Measurements from ENCODE around the gene USP4.

The USP4 gene

DNA sequence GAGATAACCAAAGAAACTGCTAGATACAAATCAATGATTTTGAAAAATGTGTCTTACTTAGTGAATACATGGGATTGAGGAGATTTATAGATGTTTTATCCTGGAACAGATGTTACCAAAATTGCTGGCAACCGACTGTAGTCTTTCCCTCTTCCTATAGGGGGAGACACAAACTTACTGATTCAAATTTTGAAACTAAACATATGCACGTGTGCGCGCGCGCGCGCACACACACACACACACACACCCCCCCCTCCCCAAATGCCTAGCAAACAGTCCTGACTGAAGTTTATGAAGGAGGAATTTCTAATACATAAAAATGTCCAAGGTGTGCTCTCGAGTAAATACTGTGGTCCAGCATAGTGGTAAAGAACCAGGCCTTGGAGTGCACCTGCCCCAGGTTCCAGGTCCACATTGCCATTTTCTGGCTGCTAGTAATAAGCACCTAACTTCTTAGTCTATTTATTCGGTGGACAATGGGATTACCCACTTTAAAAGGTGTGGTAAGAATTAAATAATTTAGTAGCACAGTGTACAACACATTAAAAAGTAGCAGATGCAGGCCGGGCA lies 44.3 kb downstream of the USP4 start:
- peak; percentile 5 for DNase-seq (ENCODE audit: low read depth)

DNA sequence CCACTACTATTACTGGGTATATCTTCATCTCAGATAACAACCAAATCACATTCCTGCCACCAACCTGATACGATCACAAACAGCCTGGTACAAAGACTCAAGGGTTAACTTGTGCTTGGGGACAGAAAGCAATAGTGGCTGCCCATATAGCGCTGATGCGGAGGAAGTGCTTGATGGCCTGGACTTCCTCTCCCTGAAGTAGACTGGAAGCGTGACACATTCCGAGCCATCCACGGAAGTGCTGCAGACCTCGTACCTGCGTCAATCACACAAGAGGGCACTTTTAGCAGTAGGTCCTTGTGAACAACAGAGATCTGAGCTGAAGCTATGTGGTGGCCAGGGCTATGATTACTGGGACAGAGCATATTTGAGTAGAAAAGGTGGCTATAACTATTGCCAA lies 45.5 kb downstream of the USP4 start:
- DNase-seq (ENCODE audit: low read depth) = no peak

DNA sequence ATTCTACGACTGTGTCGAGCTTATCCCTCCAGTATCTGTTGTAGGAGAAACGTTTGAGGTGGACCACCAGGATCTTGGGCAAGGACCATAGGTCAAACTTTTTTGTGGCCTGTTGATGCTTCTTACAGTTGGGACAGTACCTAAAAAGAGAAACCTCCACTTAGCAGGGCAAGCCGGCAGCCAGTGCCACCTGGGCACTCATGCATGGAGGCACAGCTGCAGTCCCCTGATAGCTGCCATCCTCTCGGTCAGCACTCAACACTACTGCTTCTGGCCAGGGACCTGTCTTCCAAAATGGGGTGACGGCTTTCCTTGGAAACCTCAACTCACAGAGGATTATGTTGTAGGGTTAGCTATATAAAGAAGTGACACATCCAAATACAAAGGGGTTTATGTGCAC lies 55.9 kb downstream of the USP4 start:
- DNase-seq (ENCODE audit: low read depth) = no peak

DNA sequence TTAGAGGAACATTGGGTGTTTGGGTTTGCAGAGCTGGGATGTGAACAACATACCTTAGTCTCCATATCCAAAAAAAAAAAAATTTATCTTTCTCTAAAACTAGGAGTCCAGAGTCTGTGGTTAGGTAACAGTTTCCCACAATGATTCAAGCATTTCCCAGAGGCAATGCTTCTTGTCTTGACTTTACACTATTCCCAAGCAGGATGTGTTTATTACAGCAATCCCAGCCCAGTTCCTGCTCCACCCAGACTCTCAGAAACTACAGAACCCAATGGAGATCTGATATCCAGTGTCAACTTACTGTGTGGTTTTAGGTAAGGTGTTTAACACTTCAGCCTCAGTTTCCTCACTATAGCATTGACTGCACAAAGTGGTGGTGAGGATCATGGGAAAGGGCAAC lies 60.5 kb downstream of the USP4 start:
- DNase-seq (ENCODE audit: low read depth) = no peak

DNA sequence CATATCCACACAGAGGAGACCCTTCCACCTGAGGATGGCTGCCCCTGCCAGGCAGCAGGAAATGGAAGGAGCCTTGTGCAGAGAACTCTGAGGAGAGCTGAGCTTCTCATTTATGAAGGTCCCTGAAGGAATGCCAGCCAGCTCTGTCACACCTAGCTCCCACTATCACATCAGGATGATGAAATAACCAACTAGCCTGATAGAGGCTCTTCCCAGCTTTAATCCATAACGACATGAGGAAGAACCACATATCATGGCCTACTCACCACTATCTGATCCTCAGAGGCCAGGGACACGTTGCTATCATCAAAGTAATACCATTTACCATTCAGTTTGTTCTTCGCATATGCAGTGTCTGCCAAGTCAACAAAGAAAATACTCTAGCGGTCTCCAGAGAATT lies 61.3 kb downstream of the USP4 start:
- DNase-seq (ENCODE audit: low read depth) = no peak

DNA sequence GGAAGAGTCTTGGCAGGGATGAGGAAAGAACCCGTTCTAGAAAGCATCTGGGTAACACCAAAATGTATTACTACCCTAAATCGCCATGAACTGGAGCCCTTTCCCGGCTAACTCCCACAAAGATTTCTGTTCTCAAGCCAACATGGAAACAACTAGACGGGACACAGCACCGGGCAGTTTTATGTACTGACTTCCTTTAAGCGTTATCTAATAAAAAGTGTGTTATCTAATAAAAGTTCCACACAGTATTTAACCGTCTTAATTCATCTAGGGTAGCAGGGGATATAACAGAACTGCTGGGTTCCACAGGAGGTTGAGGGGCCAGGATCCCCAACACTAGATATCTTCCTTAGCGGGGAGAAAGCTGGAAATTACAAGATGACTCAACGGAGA lies 62.5 kb downstream of the USP4 start:
- no peak for DNase-seq (ENCODE audit: low read depth)

DNA sequence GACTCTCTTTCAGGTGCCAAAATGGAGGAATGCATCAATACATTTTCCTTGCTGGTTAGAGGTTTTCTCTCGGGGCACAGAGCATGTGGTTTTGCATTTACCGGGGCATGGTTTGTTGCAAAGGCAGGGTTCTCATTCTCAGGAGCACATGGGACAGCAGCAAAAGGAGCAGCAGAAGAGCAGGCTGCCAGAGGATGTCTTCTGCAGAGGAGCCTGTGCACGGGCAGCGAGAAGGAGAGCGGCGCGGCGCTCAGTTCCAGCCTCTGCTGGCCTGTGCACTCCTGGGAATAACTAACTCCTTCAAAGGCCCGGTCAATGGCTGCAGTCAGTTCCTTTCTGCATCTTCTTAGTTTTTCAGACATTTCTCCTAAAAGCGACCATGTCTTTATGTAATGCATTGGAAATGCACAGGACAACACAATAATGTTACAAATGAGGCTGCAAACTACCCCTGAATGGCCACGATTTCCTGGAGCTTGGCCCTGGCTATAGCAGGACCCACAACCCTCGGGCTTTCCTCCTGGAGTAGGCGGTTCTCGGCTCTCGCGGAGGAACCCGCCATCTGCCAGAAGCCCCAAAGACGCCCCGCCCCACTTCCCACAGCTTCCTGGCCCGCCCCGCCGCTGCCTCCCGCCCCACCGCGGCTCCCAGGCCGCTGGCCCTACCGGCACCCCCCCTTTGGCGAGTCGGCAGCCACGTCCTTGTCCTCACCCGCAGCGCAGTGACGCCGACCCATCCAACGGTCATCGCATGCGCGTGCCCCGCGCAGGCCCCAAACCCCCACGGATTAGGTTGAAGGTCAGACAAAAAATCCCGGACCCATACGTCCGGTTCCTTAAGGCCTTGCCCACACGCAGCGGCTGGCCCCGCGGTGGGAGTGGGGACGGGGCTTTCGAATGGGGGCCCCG lies 63.1 kb downstream of the USP4 start, which contains the start of gene C3orf62:
TSS of gene C3orf62 (minus strand) at position 758 of the 908 bp plus-strand sequence. CDS start at position 398, 360 bp downstream.
- DNase-seq (ENCODE audit: low read depth) = peak; percentile 51

DNA sequence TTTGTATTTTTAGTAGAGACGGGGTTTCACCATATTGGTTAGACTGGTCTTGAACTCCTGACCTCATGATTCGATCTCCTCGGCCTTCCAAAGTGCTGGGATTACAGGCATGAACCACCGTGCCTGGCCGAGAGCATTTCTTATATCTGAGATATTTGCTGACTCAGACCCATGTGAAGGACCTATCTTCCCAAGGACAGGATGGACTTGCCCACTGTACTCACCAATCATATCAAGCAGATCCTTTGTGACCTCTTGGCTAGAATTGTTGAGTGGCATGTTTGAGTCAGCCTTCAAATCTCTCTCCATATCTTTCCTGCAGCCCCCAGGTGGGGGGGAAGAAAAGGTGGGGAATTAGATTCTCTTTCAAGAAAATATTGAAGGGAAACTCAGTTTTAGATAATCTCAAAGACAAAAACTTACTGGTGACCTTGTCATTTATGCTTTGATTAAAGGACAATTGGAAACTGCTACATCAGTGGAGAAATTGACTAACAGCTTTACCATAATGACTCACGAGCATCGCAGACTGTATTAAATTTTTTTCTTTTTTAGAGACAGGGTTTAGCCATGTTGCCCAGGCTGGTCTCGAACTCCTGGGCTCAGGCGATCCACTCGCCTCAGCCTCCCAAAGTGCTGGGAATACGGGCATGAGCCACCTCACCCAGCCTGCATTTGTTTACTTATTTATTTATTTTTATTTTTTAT lies 65.9 kb downstream of the USP4 start:
- DNase-seq (ENCODE audit: low read depth) = no peak

DNA sequence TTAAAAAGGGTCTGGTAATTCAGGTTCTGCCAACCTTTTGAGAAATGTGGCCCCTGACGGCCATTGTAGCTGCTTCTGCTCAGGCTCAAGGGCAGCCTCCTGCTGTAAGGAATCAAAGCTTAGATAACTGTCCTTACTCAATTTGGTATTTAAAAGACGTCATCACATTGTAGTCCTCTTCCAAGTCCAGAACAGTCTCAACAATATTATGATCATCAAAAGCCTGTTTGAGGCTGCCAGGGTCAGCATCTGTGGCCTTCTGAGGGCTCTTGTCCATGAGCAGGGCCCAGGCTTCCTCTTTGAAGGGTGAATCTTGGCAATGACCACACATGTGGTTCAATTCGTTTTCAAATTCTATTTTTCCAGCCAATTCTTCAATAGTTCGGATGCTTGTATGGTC lies 68.8 kb downstream of the USP4 start:
- DNase-seq (ENCODE audit: low read depth) = no peak

DNA sequence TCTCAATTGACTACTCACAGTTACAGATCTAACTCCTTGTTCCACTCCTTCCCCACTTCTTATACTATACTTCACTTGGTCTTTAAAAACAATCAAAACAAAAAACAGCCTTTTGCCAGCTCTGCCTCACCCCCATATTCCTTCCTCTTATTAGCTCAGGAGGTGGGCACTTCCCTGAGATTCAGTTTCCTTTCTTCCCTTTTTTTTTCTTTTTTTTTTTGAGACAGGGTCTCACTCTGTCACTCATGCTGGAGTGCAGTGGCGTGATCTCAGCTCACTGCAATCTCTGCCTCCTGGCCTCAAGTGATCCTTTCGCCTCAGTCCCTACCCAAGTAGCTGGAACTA lies 69.7 kb downstream of the USP4 start:
- no peak for DNase-seq (ENCODE audit: low read depth)

DNA sequence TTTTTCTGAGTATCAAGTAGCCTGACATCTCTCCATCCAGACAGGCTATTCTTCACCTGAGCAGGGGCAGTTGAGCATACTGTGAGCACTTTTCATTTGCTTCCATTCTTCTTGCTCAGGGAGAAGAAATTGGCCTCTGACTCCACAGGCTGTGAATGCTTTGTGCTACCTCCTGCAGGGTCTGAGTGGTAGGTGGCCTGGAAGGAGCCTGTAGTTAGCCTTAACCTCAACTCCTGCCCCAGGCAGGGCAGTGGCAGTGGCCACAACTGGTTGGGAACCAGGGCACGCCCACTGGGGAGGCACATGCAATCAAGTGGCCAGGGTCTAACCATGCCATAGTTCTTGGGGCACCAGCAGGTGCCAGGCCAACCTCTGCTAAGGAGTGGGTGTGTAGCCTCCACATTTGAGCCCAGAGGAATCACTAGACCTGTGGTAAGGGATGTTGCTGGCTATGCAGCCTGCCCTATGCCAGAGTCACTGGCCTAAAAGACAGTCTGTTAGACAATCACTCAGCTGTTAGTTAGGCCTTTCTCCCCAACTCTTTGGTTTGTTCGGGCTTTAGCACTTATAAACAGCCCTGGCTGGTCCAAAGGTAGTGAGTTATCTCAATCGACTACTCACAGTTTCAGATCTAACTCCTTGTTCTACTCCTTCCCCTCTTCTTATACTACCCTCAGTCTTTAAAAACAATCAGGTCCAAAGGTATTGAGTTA lies 70.3 kb downstream of the USP4 start:
- no peak for DNase-seq (ENCODE audit: low read depth)

DNA sequence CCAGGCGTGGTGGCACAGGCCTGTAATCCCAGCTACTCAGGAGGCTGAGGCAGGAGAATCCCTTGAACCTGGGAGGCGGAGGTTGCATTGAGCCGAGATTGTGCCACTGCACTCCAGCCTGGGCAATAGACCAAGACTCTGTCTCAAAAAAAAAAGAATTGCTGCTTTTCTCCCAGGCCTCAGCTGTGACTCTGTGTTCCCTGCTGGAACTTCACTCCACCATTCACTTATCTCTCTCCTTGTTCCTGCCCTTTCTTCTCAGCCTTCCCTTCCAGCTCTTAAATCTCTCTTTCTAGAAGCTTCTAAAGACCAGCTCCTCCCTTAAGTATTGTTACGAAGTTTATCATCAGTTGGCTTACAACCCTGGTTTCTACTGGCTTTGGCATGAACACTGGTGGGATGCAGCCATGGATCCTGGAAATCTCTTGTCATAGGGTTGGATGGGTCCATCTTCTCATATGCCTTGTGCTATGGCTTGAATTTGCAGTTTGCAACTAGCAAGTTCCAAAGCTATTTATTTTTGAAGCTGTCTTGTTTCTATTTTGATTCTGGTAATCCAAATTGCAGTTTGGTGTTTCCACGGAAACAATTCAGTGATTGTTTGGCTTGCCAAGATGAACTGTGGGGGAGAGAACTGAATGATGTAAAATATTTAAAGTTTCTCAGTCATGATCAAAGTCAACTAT lies 73.3 kb downstream of the USP4 start:
- DNase-seq (ENCODE audit: low read depth) = no peak

DNA sequence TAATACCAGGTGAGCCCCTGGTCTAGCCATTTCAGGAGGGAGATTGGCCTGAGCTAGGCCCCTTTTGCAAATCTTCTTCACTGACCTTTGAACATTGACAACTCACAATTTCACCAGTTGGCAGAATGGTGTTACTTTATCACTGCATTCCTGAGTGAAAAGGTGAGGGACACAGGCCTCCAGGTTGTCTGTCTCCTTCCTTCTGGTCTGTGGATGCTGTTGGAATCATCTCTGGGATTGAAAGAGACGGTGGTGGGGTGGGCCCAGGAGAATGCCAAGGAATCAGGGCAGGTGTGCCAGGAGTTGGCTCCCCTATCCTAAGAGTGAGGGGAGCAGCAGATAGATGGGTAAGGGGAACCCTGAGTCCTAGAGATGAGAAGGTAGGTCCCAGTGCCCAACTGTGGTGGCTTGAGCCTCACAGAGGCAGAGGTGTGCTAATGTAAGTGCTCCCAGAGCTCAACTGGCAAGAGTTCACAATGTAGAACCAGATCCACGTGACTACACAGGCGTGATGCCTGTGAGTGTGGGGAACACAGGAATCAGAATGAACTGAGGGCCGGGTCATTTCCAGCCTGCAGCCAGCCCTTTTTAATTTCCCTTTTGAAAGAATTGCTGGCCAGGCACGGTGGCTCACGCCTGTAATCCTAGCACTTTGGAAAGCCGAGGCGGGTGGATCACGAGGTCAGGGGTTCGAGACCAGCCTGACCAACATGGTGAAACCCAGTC lies 74.0 kb downstream of the USP4 start:
- DNase-seq (ENCODE audit: low read depth) = no peak

DNA sequence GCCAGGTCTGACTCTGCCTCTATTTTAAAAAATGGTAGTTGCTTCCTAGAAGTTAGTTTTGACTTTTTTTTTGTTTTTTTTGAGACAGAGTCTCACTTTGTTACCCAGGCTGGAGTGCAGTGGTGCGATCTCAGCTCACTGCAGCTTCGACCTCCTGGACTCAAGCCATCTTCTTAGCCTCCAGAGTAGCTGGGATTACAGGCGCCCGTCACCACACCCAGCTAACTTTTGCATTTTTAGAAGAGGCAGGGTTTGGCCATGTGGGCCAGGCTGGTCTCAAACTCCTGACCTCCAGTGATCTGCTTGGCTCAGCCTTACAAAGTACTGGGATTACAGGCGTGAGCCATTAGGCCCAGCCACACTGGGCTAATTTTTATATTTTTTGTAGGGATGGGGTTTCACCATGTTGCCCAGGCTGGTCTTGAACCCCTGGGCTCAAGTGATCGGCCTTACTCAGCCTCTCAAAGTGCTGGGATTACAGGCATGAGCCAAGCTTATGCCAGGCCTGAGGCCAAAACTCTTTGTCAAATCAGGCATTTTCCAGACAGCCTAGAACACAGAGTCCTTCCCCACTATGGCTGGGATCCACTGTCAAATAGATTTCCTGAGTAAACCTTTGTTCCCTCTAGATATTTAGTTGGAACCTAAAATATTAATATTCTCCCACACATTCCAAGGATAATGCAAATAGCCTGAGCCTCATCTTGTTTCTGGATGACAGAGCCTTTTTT lies 76.5 kb downstream of the USP4 start:
- no peak for DNase-seq (ENCODE audit: low read depth)

DNA sequence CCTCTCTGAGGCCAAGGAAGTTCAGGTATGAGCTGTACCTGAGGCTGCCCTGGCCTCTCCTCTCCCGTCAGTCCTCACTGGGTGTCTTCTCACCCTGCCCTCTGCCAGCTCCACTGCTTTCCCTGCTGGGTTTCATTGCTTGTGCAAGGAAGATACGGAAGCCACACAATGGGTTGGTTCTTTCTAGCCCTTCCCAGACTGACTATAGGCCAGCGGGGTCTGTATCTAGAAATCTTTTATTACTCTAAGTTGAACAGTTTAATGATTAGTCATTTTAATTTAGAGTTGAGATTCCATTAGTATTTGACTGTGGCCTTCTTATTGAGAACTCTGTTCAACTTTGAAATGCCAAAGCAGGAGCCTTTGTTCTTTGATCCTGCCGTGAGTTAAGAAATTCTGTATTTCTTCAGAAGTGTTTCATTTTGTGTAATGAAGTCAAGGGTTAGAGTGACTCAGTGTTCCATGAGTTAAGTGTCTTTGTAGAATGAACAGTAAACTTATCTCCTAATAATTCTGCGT lies 79.0 kb downstream of the USP4 start:
- no peak for DNase-seq (ENCODE audit: low read depth)

DNA sequence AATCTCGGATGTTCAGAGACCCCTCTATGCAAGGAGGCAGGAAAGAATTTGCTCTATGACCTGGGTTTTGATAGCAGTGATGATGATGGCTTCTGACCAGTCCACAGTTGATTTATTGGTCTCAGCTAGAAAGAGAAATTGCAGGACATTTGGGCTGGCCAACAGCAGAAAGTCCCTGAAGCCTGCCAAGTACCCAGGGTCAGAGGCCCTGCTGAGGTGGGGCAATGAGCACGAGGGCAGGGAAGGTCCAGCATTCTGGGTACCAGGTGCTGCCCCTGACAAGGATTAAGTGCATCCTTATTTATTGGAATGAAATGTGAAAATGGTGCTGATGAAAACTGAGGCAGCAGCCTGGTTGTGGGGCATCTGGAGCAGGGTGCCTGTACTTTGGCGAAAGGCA lies 82.7 kb downstream of the USP4 start:
- no peak for DNase-seq (ENCODE audit: low read depth)

DNA sequence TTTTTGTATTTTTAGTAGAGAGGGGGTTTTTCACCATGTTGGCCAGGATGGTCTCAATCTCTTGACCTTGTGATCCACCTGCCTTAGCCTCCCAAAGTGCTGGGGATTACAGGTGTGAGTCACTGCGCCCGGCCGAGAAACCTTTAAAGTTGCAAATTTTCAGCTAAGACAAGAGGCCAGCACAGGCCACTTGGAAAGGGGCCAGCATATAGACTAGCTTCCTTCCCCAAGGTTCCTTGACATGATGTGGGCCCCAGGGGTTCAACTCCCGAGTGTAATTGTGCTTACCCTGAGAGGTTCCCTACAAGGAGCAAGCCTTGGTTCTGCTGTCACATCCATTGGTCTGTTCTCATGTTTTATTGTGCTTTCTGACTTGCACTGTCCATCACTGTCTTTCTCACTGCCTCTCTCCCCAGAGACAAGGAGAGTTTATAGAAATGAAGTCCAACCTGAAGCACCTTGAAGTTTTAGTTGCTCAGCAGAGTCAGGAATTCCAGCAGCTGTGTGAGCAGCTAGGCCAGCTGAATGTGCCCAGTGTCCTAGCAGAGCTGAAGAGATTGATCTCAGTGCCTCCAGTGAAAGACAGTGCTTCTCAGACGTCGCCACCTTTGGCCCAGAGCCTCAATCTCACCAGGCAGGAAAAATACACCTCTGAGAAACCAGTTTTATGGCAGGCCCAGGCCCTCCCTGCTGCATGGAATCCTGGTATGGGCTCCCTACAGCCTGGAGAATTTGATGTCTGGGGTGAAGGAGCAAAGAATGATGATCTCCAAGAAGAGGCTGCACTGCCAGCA lies 83.9 kb downstream of the USP4 start:
- DNase-seq (ENCODE audit: low read depth) = no peak

DNA sequence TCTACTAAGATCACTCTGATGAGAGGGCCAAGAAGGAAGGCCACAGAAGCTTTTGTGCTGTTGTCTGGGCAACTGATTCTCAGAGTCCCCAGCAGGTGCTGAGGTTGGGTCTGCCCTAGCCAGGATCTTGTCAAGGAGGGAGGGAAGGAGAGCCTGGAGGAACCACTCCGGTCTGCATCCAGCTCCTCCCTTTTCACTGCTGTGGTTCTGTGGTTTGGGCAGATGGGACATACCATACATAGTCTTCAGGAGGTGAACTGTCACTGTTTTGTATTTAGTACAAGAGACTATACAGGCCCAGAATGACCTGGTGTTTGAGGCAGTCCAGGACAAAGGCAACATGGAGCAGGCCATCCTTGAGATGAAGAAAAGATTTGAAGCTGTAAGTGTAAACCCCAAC lies 84.7 kb downstream of the USP4 start:
- DNase-seq (ENCODE audit: low read depth) = no peak

DNA sequence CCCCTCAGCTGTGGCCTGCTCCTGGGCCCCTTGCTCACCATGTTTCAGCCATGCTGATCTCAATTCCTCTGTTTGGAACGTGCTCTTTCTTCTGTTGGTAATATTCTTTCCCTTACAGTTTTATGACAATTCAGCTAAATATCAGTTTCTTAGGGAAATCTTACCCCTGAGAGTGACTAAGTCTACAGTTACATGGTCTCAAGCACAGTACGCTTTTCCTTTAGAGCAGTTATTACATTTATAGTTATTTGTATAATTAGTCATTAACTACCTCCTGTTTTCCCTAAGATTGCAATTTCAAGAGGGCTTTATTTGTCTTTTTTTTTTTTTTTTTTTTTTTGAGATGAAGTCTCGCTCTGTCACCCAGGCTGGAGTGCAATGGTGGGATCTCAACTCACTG lies 86.3 kb downstream of the USP4 start:
- DNase-seq (ENCODE audit: low read depth) = no peak

DNA sequence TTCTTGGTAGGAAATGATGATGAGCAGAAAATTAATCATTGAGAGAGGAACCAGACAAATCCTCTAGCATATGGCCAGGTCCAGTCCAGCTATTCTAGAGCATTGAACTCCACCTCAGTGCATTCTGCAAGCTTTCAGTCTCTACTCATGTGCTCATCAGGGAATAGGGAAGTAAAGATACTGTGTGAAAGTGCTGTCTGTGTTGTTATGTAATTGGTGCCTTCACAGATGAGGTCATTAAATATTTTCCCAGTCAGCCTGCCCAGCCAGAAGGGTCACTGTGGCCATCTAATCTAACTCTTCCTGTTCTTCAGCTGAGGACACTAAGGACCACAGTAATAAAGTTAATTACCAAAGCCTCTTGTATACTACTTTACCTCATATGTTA lies 91.0 kb downstream of the USP4 start:
- no peak for DNase-seq (ENCODE audit: low read depth)

Data from stimulated activated CD8-positive, alpha-beta memory T cell treated with anti-CD3 and anti-CD28 coated beads, Interleukin-12 subunit alpha, Interleukin-12 subunit beta, amount 100 ng/mL, for 1 hour (primary cell).